D721Med (cell line): Measurements from ENCODE around the gene KIF1B.

Experiments used
- DNase-seq: peaks from one replicate; pipeline ENCODE4 v3.0.0; 2011; ENCODE audit warnings: low spot score; ENCODE audit not compliant: insufficient read length
- FAIRE-seq: peaks from 2 replicates; lab custom pipeline; 2011; peaks lifted over from hg19 to GRCh38; lab: Jason Lieb, UNC
- CTCF ChIP-seq: IDR thresholded peaks from 2 replicates; pipeline ENCODE4 v1.5.1; 2012; ENCODE audit warnings: mild to moderate bottlenecking, control low read depth; ENCODE audit not compliant: insufficient read depth; ENCODE audit errors: missing control alignments

KIF1B gene

GRCh38 chr1:10347109-10347508, 136.7 kb downstream of the KIF1B start:
- no peak for DNase-seq
- no peak for FAIRE-seq
- TF ChIP-seq CTCF = no peak

GRCh38 chr1:10353282-10353681, 142.9 kb downstream of the KIF1B start:
- FAIRE-seq = no peak
- no peak for TF ChIP-seq CTCF
- DNase-seq = no peak

- TF ChIP-seq CTCF = no peak
- FAIRE-seq (no peak), DNase-seq (no peak)
These were observed 143.3 kb downstream of the KIF1B start for GRCh38 chr1:10353693-10354092.

GRCh38 chr1:10360045-10360444, 149.7 kb downstream of the KIF1B start:
- no peak for TF ChIP-seq CTCF
- FAIRE-seq (no peak), DNase-seq (no peak)

GRCh38 chr1:10361515-10361914, 151.1 kb downstream of the KIF1B start:
- no peak for DNase-seq
- no peak for FAIRE-seq
- no peak for TF ChIP-seq CTCF

GRCh38 chr1:10368194-10368593, 157.8 kb downstream of the KIF1B start:
- no peak for TF ChIP-seq CTCF
- no peak for FAIRE-seq
- no peak for DNase-seq

- FAIRE-seq (no peak), DNase-seq (no peak)
- TF ChIP-seq CTCF = no peak
These were observed 164.1 kb downstream of the KIF1B start for GRCh38 chr1:10374442-10374860.
